ENCODE data around the gene GSTK1.
A peak's percentile ranks its signal among the peaks of the same experiment; 100 is the strongest.
"Not testable (repeated sequence)": the region's sequence is repeated elsewhere in the genome, so short reads cannot be mapped to it uniquely, and the experiment has no call there.

The GSTK1 gene

DNA sequence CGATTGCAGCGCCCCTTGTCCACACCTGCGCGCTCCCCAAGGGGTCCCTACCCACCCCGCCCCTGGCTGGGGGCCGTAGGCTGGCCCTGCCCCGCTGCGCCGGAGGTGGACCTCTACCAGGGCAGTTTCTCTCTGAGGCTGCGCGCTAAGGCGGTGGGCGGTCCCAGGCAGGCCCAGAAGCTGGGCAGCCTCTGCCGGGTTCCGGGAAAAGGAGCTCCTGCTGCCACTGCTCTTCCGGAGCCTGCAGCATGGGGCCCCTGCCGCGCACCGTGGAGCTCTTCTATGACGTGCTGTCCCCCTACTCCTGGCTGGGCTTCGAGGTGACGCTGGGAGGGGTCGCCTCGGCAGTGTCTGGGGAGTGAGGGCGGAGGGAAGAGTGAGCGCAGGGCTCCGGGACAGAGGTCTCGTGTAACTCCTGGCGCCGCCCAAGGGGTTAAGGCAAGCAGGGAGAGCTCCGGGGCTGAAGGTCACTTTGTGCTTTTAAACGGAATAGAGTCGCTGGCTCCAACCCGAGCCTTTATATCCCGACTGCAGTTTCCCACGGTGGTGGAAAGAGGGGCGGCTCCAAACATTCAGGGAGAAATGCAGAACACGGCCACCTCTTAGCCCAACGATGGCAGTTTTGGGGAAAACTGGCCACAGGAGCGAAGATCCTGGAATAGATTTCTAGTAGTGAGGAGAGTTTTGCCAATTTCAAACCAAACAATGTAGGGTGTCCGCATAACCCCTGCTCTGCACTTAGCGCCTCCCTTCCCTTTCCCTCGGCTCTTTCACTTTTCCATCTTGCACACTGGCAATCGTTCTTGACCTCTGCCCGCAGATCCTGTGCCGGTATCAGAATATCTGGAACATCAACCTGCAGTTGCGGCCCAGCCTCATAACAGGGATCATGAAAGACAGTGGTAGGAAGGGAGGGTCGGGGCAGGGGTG, at the start of gene GSTK1:
TSS of gene GSTK1 (plus strand) at position 176 of the 930 bp plus-strand sequence. CDS start at position 249, 73 bp downstream.
- Mint-ChIP-seq H3K4me1 (peaks cover 17% of the 10 kb centered on the region), H3K9me3 (no peaks in the 10 kb centered on the region), H3K36me3 (ENCODE audit: low read depth) (peaks cover 17% of the 10 kb centered on the region), H3K4me3 (peak within 1 kb of the TSS; percentile 91 to 98 (median 97)), H3K27me3 (ENCODE audit: low read depth) (no peaks in the 10 kb centered on the region), H3K27ac (peak within 1 kb of the TSS; percentile 88 to 97 (median 93))
- TF ChIP-seq, protein P1, sequence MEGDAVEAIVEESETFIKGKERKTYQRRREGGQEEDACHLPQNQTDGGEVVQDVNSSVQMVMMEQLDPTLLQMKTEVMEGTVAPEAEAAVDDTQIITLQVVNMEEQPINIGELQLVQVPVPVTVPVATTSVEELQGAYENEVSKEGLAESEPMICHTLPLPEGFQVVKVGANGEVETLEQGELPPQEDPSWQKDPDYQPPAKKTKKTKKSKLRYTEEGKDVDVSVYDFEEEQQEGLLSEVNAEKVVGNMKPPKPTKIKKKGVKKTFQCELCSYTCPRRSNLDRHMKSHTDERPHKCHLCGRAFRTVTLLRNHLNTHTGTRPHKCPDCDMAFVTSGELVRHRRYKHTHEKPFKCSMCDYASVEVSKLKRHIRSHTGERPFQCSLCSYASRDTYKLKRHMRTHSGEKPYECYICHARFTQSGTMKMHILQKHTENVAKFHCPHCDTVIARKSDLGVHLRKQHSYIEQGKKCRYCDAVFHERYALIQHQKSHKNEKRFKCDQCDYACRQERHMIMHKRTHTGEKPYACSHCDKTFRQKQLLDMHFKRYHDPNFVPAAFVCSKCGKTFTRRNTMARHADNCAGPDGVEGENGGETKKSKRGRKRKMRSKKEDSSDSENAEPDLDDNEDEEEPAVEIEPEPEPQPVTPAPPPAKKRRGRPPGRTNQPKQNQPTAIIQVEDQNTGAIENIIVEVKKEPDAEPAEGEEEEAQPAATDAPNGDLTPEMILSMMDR (IDR thresholded peaks at IDR 0.05; ENCODE audit: unreplicated experiment in 3 of 3) = no peak

DNA sequence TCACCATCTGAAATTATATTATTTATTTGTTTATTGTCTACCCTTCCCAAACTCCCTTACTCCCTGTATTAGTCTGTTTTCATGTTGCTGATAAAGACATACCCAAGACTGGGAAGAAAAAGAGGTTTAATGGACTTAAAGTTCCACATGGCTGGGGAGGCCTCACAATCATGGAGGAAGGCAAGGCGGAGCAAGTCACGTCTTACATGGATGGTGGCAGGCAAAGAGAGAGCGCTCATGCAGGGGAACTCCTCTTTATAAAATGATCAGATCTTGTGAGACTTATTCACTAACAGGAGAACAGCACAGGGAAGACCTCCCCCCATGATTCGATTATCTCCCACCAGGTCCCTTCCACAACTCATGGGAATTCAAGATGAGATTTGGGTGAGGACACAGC, 49.8 kb upstream of the GSTK1 start:
- not testable (repeated sequence) for H3K4me1 Mint-ChIP-seq; H3K9me3 Mint-ChIP-seq; H3K27me3 Mint-ChIP-seq (ENCODE audit: low read depth); H3K36me3 Mint-ChIP-seq (ENCODE audit: low read depth); H3K4me3 Mint-ChIP-seq; H3K27ac Mint-ChIP-seq

GRCh38 chr7:143214789-143215679, 48.2 kb upstream of the GSTK1 start:
- no peak overlapping the region for H3K27ac Mint-ChIP-seq
- no peaks in the 10 kb centered on the region for H3K9me3 Mint-ChIP-seq
- no peaks in the 10 kb centered on the region for H3K36me3 Mint-ChIP-seq (ENCODE audit: low read depth)
- no peaks in the 10 kb centered on the region for H3K4me1 Mint-ChIP-seq
- TF ChIP-seq, protein P1 (IDR thresholded peaks at IDR 0.05; ENCODE audit: unreplicated experiment in 3 of 3) = peak; percentile 99 to 100 (median 100)
- H3K27me3 Mint-ChIP-seq (ENCODE audit: low read depth) = peaks cover 3% of the 10 kb centered on the region
- no peak overlapping the region for H3K4me3 Mint-ChIP-seq

DNA sequence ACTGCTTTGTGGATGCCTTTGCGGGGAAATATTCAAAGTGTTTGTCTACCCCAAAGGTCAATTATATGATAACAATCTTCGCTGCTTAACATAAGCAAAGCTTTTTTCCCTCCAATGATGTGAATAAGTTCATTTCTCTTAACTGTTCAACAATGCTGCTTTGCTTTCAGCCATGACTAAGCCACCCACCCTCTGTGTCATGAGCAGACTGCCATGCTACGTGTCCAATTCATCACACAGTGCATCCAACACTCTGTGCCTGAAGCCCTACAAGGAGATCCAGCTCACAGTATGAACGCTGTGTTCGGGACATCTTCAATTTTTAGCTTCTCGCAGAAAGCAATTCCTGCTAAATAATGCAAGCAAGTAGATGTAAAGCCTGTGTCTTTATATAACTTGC, 47.1 kb upstream of the GSTK1 start:
- no peaks in the 10 kb centered on the region for H3K36me3 Mint-ChIP-seq (ENCODE audit: low read depth)
- no peaks in the 10 kb centered on the region for H3K9me3 Mint-ChIP-seq
- H3K4me3 Mint-ChIP-seq = no peak overlapping the region
- H3K27ac Mint-ChIP-seq = no peak overlapping the region
- peaks cover 3% of the 10 kb centered on the region for H3K27me3 Mint-ChIP-seq (ENCODE audit: low read depth)
- TF ChIP-seq, protein P1 (IDR thresholded peaks at IDR 0.05; ENCODE audit: unreplicated experiment in 3 of 3) = no peak
- H3K4me1 Mint-ChIP-seq = no peaks in the 10 kb centered on the region

DNA sequence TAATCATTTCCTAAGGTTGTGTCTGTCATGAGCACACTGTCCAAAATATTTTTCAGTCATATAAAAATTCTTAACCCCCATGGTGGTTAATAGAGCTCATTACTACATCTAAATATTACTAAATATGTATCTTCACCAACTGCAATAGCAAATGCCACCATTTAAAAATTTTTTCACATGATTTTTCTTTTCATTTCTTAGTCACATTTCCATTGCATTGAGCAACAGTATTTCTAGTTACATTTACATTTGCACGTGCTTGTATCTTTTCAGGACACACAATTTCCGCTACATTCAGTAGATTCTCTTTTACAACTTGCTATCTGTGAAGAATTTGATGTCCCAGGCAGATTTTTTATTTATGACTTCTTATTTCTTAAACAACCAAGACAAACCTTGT, 46.6 kb upstream of the GSTK1 start:
- Mint-ChIP-seq H3K27ac (no peak overlapping the region), H3K9me3 (no peaks in the 10 kb centered on the region), H3K4me3 (no peak overlapping the region), H3K27me3 (ENCODE audit: low read depth) (peaks cover 3% of the 10 kb centered on the region), H3K36me3 (ENCODE audit: low read depth) (no peaks in the 10 kb centered on the region), H3K4me1 (no peaks in the 10 kb centered on the region)
- TF ChIP-seq, protein P1 (IDR thresholded peaks at IDR 0.05; ENCODE audit: unreplicated experiment in 3 of 3) = no peak

- no peaks in the 10 kb centered on the region for H3K9me3 Mint-ChIP-seq
- TF ChIP-seq, protein P1 (IDR thresholded peaks at IDR 0.05; ENCODE audit: unreplicated experiment in 3 of 3) = no peak
- no peak overlapping the region for H3K27ac Mint-ChIP-seq
- no peaks in the 10 kb centered on the region for H3K36me3 Mint-ChIP-seq (ENCODE audit: low read depth)
- no peak overlapping the region for H3K4me3 Mint-ChIP-seq
- no peaks in the 10 kb centered on the region for H3K4me1 Mint-ChIP-seq
- peaks cover 3% of the 10 kb centered on the region for H3K27me3 Mint-ChIP-seq (ENCODE audit: low read depth)
Measured at GRCh38 chr7:143217806-143218205, 45.4 kb upstream of the GSTK1 start.

All from nephron (organoid).